Large intestine (tissue), 12 donors: ENCODE results near the gene ITGA2. TPM values are rescaled to one million over a fixed set of nuclear protein-coding genes. Genes with fewer than 3 reads are reported as not detected.

Experiments used
- DNase-seq, 2 donors: peaks; one replicate each; pipeline versions ENCODE4 v3.0.0 to v3.0.0-alpha.2; 2013
- H3K27ac ChIP-seq: one replicate; pipeline ENCODE4 v1.5.1; 2013; ENCODE audit warnings: low read length
- H3K27me3 ChIP-seq: 2 replicates; pipeline ENCODE4 v1.6.1; 2013; ENCODE audit warnings: low read length; ENCODE audit not compliant: control insufficient read depth, insufficient read depth
- H3K36me3 ChIP-seq: 2 replicates; pipeline ENCODE4 v1.6.1; 2013; ENCODE audit warnings: low read length; ENCODE audit not compliant: control insufficient read depth, insufficient read depth
- H3K4me1 ChIP-seq: one replicate; pipeline ENCODE4 v1.6.1; 2013; ENCODE audit warnings: low read length; ENCODE audit not compliant: control insufficient read depth, insufficient read depth
- H3K4me3 ChIP-seq: one replicate; pipeline ENCODE4 v1.5.1; 2013; ENCODE audit warnings: low read length
- H3K9me3 ChIP-seq: one replicate; pipeline ENCODE4 v1.6.1; 2013; ENCODE audit warnings: mild to moderate bottlenecking, low read depth, low read length, moderate library complexity; ENCODE audit not compliant: control insufficient read depth
- WGBS: methylation state at CpG from one replicate; pipeline ENCODE4 v1.1.5; 2013; ENCODE audit warnings: low lambda C conversion rate; ENCODE audit not compliant: insufficient coverage; 5-methylcytosine and 5-hydroxymethylcytosine counted together
- long read RNA-seq, 11 donors: transcript quantifications; one replicate each; lab custom pipeline, GENCODE V29; 2026
- polyA plus RNA-seq: library from polyadenylated mRNA; unstranded; fragments of 120-200 nt; gene quantifications from one replicate; pipeline ENCODE4 v1.2.1, GENCODE V29; 2013

Gene ITGA2
- 13.7 TPM for polyA plus RNA-seq
- long read RNA-seq, donor 1: 0 reads
- long read RNA-seq, donor 2, full-length matches to known transcripts: 2 of 2 reads
- long read RNA-seq, donor 2, partial matches to known transcripts: 0 of 2 reads
- long read RNA-seq, donor 2, other reads (novel, unspliced or antisense): 0 of 2 reads
- long read RNA-seq, donor 3, full-length matches to known transcripts: 2 of 2 reads
- long read RNA-seq, donor 3, partial matches to known transcripts: 0 of 2 reads
- long read RNA-seq, donor 3, other reads (novel, unspliced or antisense): 0 of 2 reads
- long read RNA-seq, donor 4: 0 reads
- long read RNA-seq, donor 5, full-length matches to known transcripts: 2 of 2 reads
- long read RNA-seq, donor 5, partial matches to known transcripts: 0 of 2 reads
- long read RNA-seq, donor 5, other reads (novel, unspliced or antisense): 0 of 2 reads
- long read RNA-seq, donor 6: 0 reads
- long read RNA-seq, donor 7, full-length matches to known transcripts: 1 of 1 reads
- long read RNA-seq, donor 7, partial matches to known transcripts: 0 of 1 reads
- long read RNA-seq, donor 7, other reads (novel, unspliced or antisense): 0 of 1 reads
- long read RNA-seq, donor 8, full-length matches to known transcripts: 1 of 1 reads
- long read RNA-seq, donor 8, partial matches to known transcripts: 0 of 1 reads
- long read RNA-seq, donor 8, other reads (novel, unspliced or antisense): 0 of 1 reads
- long read RNA-seq, donor 9, full-length matches to known transcripts: 1 of 88 reads
- long read RNA-seq, donor 9, partial matches to known transcripts: 40 of 88 reads
- long read RNA-seq, donor 9, other reads (novel, unspliced or antisense): 47 of 88 reads
- long read RNA-seq, donor 10, full-length matches to known transcripts: 1 of 1 reads
- long read RNA-seq, donor 10, partial matches to known transcripts: 0 of 1 reads
- long read RNA-seq, donor 10, other reads (novel, unspliced or antisense): 0 of 1 reads
- long read RNA-seq, donor 11, full-length matches to known transcripts: 1 of 1 reads
- long read RNA-seq, donor 11, partial matches to known transcripts: 0 of 1 reads
- long read RNA-seq, donor 11, other reads (novel, unspliced or antisense): 0 of 1 reads

DNA sequence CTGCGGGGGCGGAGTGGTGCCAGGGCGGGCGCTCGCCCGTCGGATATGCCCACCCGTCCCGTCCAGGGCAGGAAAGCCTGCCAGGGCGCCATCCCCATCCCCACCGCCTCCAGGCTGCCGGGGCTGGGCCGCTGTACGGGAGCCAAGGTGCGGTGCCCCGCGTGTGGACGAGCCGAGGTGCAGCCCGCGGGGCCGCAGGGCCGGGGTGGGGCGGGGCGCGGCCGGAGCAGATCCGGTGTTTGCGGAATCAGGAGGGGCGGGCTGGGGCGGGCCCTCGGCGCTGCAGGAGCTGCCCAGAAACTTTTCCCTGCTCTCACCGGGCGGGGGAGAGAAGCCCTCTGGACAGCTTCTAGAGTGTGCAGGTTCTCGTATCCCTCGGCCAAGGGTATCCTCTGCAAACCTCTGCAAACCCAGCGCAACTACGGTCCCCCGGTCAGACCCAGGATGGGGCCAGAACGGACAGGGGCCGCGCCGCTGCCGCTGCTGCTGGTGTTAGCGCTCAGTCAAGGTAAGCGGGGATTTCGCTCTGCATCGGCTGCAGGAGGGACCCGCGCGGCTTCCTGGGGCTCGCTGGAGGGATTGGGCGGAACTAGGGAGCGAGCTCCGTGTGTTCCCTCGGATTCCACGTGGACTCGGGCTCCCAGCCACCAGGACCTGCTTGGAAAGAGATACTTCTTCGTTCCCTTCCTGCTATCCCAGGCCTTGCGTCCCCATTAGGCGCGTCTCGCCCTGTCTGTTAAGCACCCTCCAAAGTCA is at the start of gene ITGA2:
ITGA2 (plus strand) TSS at position 328 of the 756 bp plus-strand sequence; CDS start at position 445, 117 bp downstream.
- H3K9me3 ChIP-seq: no peaks in the 10 kb centered on the region
- H3K36me3 ChIP-seq: no peaks in the 10 kb centered on the region
- no CpG with 5 or more reads among the region's 64 CpGs for WGBS
- H3K27ac ChIP-seq: peak within 1 kb of the TSS; percentile 80
- peak within 1 kb of the TSS; percentile 75 for H3K4me3 ChIP-seq
- H3K4me1 ChIP-seq: peaks cover 8% of the 10 kb centered on the region
- DNase-seq: peak; percentile 44 to 83
- peaks cover 3% of the 10 kb centered on the region for H3K27me3 ChIP-seq

DNA sequence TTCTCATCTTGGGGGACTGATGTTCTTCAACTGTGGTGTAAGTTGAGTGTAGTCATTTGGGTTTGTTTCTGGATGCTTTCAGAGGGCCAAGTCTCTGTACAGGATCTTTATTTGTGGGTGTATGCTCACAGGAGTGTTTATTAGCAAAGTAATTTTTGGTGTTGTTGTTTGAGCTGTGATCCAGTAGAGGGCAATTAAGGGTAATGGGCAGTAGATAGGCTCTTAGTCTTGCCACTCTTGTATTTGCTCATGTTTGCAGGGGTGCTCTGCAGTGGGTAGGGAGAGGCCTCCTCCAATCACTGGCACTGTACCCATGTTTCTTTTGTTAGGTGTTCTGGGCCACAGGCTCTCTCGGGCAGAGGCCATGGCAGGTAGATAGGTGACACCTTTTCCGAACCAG is 45.9 kb upstream of the ITGA2 start:
- Histone ChIP-seq H3K4me3 (no peak overlapping the region), H3K27ac (no peak overlapping the region), H3K9me3 (no peaks in the 10 kb centered on the region), H3K4me1 (no peaks in the 10 kb centered on the region), H3K27me3 (no peaks in the 10 kb centered on the region), H3K36me3 (peaks cover 12% of the 10 kb centered on the region)
- no CpG with 5 or more reads among the region's 2 CpGs for WGBS
- DNase-seq: no peak

- DNase-seq: no peak
- no CpG with 5 or more reads among the region's 7 CpGs for WGBS
- Histone ChIP-seq H3K27ac (no peak overlapping the region), H3K4me3 (no peak overlapping the region), H3K36me3 (peaks cover 12% of the 10 kb centered on the region), H3K27me3 (no peaks in the 10 kb centered on the region), H3K4me1 (no peaks in the 10 kb centered on the region), H3K9me3 (no peaks in the 10 kb centered on the region)
Measured at GRCh38 chr5:52943808-52944207, 45.3 kb upstream of the ITGA2 start.

GRCh38 chr5:52945040-52945439 is 44.1 kb upstream of the ITGA2 start:
- Histone ChIP-seq H3K27me3 (no peaks in the 10 kb centered on the region), H3K4me1 (no peaks in the 10 kb centered on the region), H3K36me3 (peaks cover 12% of the 10 kb centered on the region), H3K4me3 (no peak overlapping the region), H3K9me3 (no peaks in the 10 kb centered on the region), H3K27ac (no peak overlapping the region)
- 100% methylated on average over 2 of the region's 4 CpGs for WGBS
- DNase-seq: no peak

GRCh38 chr5:52947208-52947607 is 41.9 kb upstream of the ITGA2 start:
- no peak overlapping the region for H3K4me3 ChIP-seq
- no peaks in the 10 kb centered on the region for H3K27me3 ChIP-seq
- no peak overlapping the region for H3K27ac ChIP-seq
- no peaks in the 10 kb centered on the region for H3K4me1 ChIP-seq
- 45% methylated on average over 2 of the region's 4 CpGs for WGBS
- DNase-seq: no peak
- peaks cover 8% of the 10 kb centered on the region for H3K36me3 ChIP-seq
- no peaks in the 10 kb centered on the region for H3K9me3 ChIP-seq

DNA sequence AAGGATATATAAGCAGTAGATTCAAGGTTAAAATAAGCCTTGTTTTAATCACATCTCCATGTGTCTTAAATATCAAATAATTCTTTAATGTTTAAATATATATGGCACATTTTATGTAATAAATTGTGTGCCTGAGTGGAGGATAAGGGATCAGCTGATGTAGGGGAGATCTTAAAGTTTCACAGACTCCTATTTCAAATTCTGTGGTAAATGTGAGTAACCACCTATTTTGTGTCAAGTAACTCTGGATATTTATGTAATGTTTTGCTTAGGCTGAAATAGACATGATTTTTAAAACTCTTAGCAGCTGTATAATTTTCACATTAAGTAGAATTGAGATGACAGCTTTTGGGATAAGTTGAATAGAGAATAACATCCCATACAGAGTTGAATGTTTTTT is 41.3 kb upstream of the ITGA2 start:
- H3K4me3 ChIP-seq: no peak overlapping the region
- no peaks in the 10 kb centered on the region for H3K27me3 ChIP-seq
- H3K4me1 ChIP-seq: no peaks in the 10 kb centered on the region
- H3K9me3 ChIP-seq: no peaks in the 10 kb centered on the region
- peaks cover 8% of the 10 kb centered on the region for H3K36me3 ChIP-seq
- no peak overlapping the region for H3K27ac ChIP-seq
- DNase-seq: no peak

GRCh38 chr5:52948418-52949076 is 40.6 kb upstream of the ITGA2 start:
- Histone ChIP-seq H3K27ac (no peak overlapping the region), H3K4me1 (no peaks in the 10 kb centered on the region), H3K4me3 (no peak overlapping the region), H3K27me3 (no peaks in the 10 kb centered on the region), H3K36me3 (peaks cover 6% of the 10 kb centered on the region), H3K9me3 (no peaks in the 10 kb centered on the region)
- WGBS: 20% methylated on average over 1 of the region's 1 CpG
- DNase-seq: peak; percentile 38 to 68

GRCh38 chr5:52950686-52951085 is 38.5 kb upstream of the ITGA2 start:
- Histone ChIP-seq H3K36me3 (peaks cover 3% of the 10 kb centered on the region), H3K4me3 (no peak overlapping the region), H3K9me3 (no peaks in the 10 kb centered on the region), H3K27me3 (no peaks in the 10 kb centered on the region), H3K27ac (no peak overlapping the region), H3K4me1 (no peaks in the 10 kb centered on the region)
- no peak for DNase-seq
- 90% methylated on average over 2 of the region's 3 CpGs for WGBS

DNA sequence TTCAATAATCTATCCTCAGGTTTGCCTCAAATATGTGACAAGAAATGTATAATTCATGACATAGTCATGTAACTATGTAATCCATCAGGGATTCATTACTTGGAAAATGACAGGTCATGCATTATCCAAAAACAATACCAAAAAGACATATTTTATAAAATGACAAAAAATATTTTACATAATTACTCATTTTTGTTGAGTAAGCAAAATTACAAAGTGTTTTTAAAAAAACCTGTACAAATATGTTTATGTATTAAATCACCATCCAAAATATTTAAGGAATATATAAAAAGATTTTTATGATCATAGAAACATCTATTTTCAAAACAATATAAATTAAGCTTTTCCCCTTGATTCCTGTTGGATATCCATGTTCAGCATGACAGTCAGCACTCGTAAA is 36.7 kb upstream of the ITGA2 start:
- no CpG with 5 or more reads among the region's 1 CpG for WGBS
- DNase-seq: no peak
- no peak overlapping the region for H3K27ac ChIP-seq
- H3K9me3 ChIP-seq: no peaks in the 10 kb centered on the region
- no peak overlapping the region for H3K4me3 ChIP-seq
- H3K36me3 ChIP-seq: peaks cover 3% of the 10 kb centered on the region
- H3K4me1 ChIP-seq: peaks cover 12% of the 10 kb centered on the region
- no peaks in the 10 kb centered on the region for H3K27me3 ChIP-seq
